HepG2 (cell line): ENCODE measurements around the gene ATG2A. TPM values are rescaled to one million over a fixed set of nuclear protein-coding genes. Genes with fewer than 3 reads are reported as not detected.

ENCODE experiments used
- GTF2F1 ChIP-seq: fragments of 150-350 bp; IDR thresholded peaks from 2 replicates; pipeline ENCODE4 v1.6.1; 2014; ENCODE audit warnings: low read length
- PHF5A ChIP-seq: IDR thresholded peaks from one replicate; pipeline ENCODE4 v1.6.1; 2018; ENCODE audit warnings: low read depth, missing genetic modification reagents; ENCODE audit not compliant: unreplicated experiment
- POLR2AphosphoS2 ChIP-seq: IDR thresholded peaks from 2 replicates; pipeline ENCODE4 v1.6.1; 2011; ENCODE audit warnings: low read depth, low read length, improper control_type of control experiment
- RARA ChIP-seq: IDR thresholded peaks from 2 replicates; pipeline ENCODE4 v1.6.1; 2016; ENCODE audit warnings: missing genetic modification reagents, missing compliant biosample characterization
- REPIN1 ChIP-seq: sonication (generic); formaldehyde crosslinking; IDR thresholded peaks from 2 replicates; pipeline ENCODE4 v1.8.0; 2022; ENCODE audit warnings: missing genetic modification reagents, low read depth, mild to moderate bottlenecking, borderline replicate concordance
- ZBTB20 ChIP-seq: sonication (generic); formaldehyde crosslinking; IDR thresholded peaks from 2 replicates; pipeline ENCODE4 v1.8.1; 2023; ENCODE audit warnings: missing genetic modification reagents, low read depth, mild to moderate bottlenecking, borderline replicate concordance
- ZNF235 ChIP-seq: sonication (generic); formaldehyde crosslinking; IDR thresholded peaks from 2 replicates; pipeline ENCODE4 v1.8.1; 2023; ENCODE audit warnings: mild to moderate bottlenecking, missing genetic modification reagents, borderline replicate concordance
- polyA plus RNA-seq, 8 experiments: library from polyadenylated mRNA; depleted of rRNA in 3 of 8; stranded (reverse) in 7 of 8; unstranded in 1 of 8; fragments of >200 nt; fragmentation: Illumina TruSeq in 4 of 8; extraction: Trizol in 4 of 8; gene quantifications; 2 replicates each; pipeline versions ENCODE4 v1.2.1 to v1.2.3, GENCODE V29; 2011 to 2016; ENCODE audit warnings: low read depth in 4 of 8, missing spikeins in 1 of 8, mixed read lengths in 1 of 8; ENCODE audit not compliant: insufficient read depth in 1 of 8
- total RNA-seq, 5 experiments: library from RNA; depleted of rRNA; stranded (reverse); fragments of >200 nt; fragmentation: Illumina TruSeq; extraction: Trizol; gene quantifications; 2 replicates each; pipeline ENCODE4 v1.2.3, GENCODE V29; 2016; ENCODE audit warnings: low read depth in 1 of 5
- TF ChIP-seq, protein P1 (sequence below): sonication (generic); formaldehyde crosslinking; IDR thresholded peaks from 2 replicates; pipeline ENCODE4 v1.5.1; 2020; ENCODE audit warnings: mild to moderate bottlenecking, missing genetic modification reagents, borderline replicate concordance
- TF ChIP-seq, protein P2 (sequence below): sonication (generic); formaldehyde crosslinking; IDR thresholded peaks from 2 replicates; pipeline ENCODE4 v1.4.0; 2020; ENCODE audit warnings: missing genetic modification reagents, borderline replicate concordance
- TF ChIP-seq, protein P3 (sequence below): sonication (generic); formaldehyde crosslinking; IDR thresholded peaks from 2 replicates; pipeline ENCODE4 v1.8.0; 2022; ENCODE audit warnings: missing genetic modification reagents, low read depth, mild to moderate bottlenecking, borderline replicate concordance
- TF ChIP-seq, protein P4 (sequence below): sonication (generic); formaldehyde crosslinking; IDR thresholded peaks from 2 replicates; pipeline ENCODE4 v1.4.0; 2020; ENCODE audit warnings: missing genetic modification reagents
- TF ChIP-seq, protein P5 (sequence below): sonication (generic); formaldehyde crosslinking; IDR thresholded peaks from 2 replicates; pipeline ENCODE4 v1.5.0; 2020; ENCODE audit warnings: missing genetic modification reagents

The ATG2A gene
- total and polyA plus RNA-seq, 2 of the 13 experiments (the other 11 are each of a cell fraction or from before 2014, with no cell fraction given): 6.7 to 8.0 TPM

DNA sequence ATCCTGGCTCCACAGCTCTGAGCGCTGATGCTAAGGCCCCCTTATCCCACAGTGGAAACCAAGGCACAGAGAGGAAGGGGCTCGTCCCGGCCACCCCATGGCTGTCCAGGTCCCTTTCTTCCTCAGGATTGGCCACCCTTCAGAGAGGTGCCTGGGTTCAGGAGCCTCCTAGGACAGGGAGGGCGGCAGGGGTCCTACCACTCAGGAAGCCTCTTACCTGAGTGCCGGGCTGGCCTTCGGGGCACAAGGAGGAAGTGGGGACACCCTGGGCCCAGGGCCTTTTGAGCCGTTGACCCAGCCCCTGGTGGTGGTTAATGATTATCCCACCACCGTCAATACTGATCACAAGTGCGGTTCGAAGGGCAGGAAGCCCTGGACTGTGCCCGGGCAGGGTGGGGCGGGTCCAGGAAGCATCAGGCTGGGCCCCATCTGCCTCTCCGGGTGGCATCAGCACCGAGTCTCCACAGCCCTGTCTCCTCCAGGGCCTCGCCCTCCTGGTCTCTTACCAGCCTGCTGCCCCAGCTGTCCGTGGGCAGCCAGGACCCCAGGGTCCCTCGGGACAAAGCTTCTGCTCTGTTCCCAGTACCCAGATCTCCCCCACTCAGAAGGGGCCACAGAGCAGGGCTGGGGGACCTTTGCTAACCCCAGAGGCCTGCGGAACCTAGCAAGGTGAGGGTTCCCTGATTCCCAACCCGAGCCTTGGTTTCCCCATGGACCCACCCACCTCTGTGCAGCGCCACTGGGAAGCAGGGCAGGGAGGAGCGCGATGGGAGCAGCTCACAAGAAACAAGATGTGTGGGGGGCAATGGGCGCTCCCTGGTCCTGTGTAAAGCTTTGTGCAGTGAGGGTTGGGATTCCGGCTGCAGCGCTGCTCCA is 23.6 kb downstream of the ATG2A start (continued):
- TF ChIP-seq, protein P1, sequence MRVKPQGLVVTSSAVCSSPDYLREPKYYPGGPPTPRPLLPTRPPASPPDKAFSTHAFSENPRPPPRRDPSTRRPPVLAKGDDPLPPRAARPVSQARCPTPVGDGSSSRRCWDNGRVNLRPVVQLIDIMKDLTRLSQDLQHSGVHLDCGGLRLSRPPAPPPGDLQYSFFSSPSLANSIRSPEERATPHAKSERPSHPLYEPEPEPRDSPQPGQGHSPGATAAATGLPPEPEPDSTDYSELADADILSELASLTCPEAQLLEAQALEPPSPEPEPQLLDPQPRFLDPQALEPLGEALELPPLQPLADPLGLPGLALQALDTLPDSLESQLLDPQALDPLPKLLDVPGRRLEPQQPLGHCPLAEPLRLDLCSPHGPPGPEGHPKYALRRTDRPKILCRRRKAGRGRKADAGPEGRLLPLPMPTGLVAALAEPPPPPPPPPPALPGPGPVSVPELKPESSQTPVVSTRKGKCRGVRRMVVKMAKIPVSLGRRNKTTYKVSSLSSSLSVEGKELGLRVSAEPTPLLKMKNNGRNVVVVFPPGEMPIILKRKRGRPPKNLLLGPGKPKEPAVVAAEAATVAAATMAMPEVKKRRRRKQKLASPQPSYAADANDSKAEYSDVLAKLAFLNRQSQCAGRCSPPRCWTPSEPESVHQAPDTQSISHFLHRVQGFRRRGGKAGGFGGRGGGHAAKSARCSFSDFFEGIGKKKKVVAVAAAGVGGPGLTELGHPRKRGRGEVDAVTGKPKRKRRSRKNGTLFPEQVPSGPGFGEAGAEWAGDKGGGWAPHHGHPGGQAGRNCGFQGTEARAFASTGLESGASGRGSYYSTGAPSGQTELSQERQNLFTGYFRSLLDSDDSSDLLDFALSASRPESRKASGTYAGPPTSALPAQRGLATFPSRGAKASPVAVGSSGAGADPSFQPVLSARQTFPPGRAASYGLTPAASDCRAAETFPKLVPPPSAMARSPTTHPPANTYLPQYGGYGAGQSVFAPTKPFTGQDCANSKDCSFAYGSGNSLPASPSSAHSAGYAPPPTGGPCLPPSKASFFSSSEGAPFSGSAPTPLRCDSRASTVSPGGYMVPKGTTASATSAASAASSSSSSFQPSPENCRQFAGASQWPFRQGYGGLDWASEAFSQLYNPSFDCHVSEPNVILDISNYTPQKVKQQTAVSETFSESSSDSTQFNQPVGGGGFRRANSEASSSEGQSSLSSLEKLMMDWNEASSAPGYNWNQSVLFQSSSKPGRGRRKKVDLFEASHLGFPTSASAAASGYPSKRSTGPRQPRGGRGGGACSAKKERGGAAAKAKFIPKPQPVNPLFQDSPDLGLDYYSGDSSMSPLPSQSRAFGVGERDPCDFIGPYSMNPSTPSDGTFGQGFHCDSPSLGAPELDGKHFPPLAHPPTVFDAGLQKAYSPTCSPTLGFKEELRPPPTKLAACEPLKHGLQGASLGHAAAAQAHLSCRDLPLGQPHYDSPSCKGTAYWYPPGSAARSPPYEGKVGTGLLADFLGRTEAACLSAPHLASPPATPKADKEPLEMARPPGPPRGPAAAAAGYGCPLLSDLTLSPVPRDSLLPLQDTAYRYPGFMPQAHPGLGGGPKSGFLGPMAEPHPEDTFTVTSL (CRISPR knock-in tag): peak; percentile 47; the same call in 1 of the 2 replicates
- TF ChIP-seq ZNF235 (CRISPR knock-in tag) (0 out of 2 replicates have a peak, but pooled peaks have one; percentile 5), RARA (CRISPR knock-in tag) (peak; percentile 83), PHF5A (CRISPR knock-in tag) (peak; percentile 82), POLR2AphosphoS2 (peak; percentile 77; the same call in 1 of the 2 replicates), GTF2F1 (no peak), ZBTB20 (peak; percentile 73; the same call in 1 of the 2 replicates), REPIN1 (CRISPR knock-in tag) (peak; percentile 66; the same call in 1 of the 2 replicates)
- TF ChIP-seq, protein P2, sequence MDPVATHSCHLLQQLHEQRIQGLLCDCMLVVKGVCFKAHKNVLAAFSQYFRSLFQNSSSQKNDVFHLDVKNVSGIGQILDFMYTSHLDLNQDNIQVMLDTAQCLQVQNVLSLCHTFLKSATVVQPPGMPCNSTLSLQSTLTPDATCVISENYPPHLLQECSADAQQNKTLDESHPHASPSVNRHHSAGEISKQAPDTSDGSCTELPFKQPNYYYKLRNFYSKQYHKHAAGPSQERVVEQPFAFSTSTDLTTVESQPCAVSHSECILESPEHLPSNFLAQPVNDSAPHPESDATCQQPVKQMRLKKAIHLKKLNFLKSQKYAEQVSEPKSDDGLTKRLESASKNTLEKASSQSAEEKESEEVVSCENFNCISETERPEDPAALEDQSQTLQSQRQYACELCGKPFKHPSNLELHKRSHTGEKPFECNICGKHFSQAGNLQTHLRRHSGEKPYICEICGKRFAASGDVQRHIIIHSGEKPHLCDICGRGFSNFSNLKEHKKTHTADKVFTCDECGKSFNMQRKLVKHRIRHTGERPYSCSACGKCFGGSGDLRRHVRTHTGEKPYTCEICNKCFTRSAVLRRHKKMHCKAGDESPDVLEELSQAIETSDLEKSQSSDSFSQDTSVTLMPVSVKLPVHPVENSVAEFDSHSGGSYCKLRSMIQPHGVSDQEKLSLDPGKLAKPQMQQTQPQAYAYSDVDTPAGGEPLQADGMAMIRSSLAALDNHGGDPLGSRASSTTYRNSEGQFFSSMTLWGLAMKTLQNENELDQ (CRISPR knock-in tag): no peak
- TF ChIP-seq, protein P3, sequence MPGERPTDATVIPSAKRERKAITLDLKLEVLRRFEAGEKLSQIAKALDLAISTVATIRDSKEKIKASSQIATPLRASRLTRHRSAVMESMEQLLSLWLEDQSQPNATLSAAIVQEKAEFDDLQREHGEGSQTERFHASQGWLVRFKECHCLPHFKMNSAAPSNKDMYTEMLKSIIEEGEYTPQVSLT: no peak
- TF ChIP-seq, protein P4, sequence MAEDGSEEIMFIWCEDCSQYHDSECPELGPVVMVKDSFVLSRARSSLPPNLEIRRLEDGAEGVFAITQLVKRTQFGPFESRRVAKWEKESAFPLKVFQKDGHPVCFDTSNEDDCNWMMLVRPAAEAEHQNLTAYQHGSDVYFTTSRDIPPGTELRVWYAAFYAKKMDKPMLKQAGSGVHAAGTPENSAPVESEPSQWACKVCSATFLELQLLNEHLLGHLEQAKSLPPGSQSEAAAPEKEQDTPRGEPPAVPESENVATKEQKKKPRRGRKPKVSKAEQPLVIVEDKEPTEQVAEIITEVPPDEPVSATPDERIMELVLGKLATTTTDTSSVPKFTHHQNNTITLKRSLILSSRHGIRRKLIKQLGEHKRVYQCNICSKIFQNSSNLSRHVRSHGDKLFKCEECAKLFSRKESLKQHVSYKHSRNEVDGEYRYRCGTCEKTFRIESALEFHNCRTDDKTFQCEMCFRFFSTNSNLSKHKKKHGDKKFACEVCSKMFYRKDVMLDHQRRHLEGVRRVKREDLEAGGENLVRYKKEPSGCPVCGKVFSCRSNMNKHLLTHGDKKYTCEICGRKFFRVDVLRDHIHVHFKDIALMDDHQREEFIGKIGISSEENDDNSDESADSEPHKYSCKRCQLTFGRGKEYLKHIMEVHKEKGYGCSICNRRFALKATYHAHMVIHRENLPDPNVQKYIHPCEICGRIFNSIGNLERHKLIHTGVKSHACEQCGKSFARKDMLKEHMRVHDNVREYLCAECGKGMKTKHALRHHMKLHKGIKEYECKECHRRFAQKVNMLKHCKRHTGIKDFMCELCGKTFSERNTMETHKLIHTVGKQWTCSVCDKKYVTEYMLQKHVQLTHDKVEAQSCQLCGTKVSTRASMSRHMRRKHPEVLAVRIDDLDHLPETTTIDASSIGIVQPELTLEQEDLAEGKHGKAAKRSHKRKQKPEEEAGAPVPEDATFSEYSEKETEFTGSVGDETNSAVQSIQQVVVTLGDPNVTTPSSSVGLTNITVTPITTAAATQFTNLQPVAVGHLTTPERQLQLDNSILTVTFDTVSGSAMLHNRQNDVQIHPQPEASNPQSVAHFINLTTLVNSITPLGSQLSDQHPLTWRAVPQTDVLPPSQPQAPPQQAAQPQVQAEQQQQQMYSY (CRISPR knock-in tag): no peak
- TF ChIP-seq, protein P5, sequence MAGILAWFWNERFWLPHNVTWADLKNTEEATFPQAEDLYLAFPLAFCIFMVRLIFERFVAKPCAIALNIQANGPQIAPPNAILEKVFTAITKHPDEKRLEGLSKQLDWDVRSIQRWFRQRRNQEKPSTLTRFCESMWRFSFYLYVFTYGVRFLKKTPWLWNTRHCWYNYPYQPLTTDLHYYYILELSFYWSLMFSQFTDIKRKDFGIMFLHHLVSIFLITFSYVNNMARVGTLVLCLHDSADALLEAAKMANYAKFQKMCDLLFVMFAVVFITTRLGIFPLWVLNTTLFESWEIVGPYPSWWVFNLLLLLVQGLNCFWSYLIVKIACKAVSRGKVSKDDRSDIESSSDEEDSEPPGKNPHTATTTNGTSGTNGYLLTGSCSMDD (CRISPR knock-in tag): no peak
